ENCODE data around the gene PDCD1LG2. TPM values are rescaled to one million over a fixed set of nuclear protein-coding genes. Genes with fewer than 3 reads are reported as not detected.

PDCD1LG2 gene
- polyA plus RNA-seq, 1 donor, result 1.5 TPM

DNA sequence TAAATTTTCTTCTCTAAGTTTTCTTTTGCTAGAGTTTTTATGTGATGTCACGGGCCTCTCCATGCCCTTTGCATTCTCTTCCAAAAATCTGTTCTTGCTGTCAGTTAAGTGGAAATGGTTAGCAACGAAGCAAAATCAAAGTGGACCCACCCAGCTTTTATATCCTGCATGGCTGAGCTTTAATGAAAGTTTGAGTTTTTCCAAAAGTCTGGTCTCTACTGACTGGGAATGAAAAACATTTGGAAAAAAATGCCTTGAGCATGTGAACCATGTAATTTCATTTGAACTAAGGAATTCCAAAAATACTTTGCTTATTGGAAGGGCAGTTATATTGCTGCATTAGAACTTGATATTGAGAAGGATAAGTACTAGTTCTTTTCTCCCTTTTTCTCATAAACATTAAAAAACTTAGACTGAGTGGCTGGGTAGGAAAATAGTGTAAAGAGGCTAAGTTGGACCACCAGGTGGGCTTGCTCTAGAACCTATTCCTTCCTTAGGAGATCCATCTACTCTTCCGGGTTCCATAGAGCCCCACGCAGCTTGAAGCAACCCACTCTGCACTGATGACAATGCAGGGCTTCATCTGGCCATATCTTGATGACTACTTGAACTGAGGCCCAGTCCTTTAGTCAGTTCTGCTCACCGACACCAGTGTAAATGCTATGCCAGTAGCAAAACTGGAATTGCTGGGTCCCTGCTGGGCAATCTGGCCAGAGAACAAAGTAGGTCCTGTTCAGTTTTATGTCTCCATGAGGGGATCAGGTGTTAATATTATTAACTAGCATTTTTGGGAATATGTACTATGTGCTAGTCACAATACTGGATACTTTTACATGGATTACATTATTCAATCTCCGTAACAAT is 101.2 kb downstream of the PDCD1LG2 start:
- DNase-seq, result no peak

DNA sequence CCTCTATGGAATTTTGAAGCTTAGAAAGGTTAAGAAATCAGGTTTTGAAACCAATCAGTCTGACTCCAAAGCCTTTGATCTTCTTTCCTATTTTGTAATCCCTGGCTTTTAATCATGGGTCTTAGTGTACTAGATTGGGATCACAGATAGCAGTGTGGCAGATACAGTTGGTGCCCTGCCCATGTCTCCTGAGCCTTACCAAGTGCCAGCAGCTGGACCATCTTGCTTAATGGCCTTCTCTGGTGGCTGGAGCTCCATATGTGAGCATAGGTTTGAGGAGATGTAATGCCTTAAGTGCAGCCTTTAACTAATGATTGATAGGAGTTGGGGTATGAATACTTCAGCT is 101.8 kb downstream of the PDCD1LG2 start:
- no peak for DNase-seq

DNA sequence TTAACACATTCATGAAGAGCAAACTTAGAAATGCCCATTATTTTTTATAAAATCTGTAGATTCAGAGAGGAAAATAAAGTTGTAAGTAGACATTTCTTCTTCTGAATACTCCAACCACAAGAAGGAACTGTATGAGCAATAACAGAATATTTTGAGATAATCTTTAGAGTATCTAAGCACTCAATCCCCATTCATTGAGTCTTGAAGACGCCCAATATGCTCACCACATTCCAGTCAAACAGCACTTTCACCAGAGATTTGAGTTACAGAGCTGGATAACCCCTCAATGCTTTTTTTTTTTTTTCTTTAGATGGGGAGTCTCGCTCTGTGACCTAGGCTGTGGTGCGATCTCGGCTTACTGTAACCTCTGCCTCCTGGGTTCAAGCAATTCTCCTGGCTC is 103.9 kb downstream of the PDCD1LG2 start:
- DNase-seq, result no peak

DNA sequence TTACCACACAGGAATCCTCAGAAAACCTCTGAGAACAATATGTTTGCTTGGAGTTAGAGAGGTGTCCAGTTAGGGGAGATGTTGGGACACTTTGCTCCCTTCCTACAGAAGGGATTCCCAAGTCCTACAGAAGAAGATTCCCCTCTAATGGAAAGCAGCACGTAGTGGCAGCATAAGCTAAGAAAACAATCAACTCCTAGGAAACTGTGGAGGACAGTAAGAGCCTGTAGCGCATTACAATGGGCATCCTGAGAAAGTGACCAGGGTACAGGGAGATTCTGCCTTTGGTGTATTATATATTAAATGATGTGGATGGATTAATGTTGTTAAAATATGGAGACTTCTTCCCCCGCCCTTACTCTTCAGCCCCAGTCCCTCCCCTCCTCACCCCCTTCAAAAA is 104.7 kb downstream of the PDCD1LG2 start:
- no peak for DNase-seq

DNA sequence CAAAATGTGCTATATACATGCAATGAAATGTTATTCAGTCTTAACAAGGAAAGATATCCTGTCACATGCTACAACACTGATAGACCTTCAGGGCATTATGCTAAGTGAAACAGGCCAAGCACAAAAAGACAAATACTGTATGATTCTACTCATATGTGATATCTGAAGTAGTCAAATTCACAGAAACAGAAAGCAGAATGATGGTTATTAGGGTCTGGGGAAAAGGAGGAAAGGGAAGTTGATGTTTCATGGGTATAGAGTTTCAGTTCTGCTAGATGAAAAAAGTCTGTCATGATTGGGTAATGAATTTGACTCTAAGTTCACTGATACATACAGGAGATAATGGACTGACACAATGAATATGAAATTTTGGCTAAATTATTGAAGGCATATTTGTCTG is 107.4 kb downstream of the PDCD1LG2 start:
- no peak for DNase-seq

DNA sequence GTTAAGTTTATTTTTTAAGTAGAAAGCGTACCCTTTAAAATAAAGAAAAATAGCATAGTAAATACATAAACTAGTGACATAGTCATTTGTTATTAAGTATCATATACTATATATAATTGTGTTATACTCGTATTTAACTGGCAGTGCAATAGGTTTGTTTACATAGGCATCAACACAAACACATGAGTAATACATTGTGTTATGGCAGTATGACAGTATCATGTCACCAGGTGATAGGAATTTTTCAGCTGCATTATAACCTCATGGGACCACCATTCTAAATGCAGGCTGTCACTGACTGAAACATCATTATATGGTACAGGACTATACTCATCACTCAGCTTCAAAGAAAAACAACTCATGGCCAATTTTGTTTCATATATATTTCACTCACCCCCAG is 110.2 kb downstream of the PDCD1LG2 start:
- DNase-seq, result no peak

Other genes starting within 250 kb of the PDCD1LG2 start
- gene RLN2, start 205.8 kb upstream of the PDCD1LG2 start, polyA plus RNA-seq (ENCODE audit: insufficient read length), result 0.61 TPM
- 0.48 TPM for gene RLN1, start 170.7 kb upstream of the PDCD1LG2 start, polyA plus RNA-seq (ENCODE audit: insufficient read length)
- gene PLGRKT, start 72.6 kb upstream of the PDCD1LG2 start, polyA plus RNA-seq (ENCODE audit: insufficient read length), result 31.4 TPM
- gene CD274, start 60.0 kb upstream of the PDCD1LG2 start, polyA plus RNA-seq (ENCODE audit: insufficient read length), result 1.5 TPM
- gene RIC1, start 118.6 kb downstream of the PDCD1LG2 start, polyA plus RNA-seq (ENCODE audit: insufficient read length), result 15.2 TPM

All from hindlimb muscle (tissue), 1 donor.